Ascending aorta (tissue), 2 donors: ENCODE results near the gene LMBRD2. TPM values are rescaled to one million over a fixed set of nuclear protein-coding genes. Genes with fewer than 3 reads are reported as not detected.

ENCODE experiments used
- DNase-seq, 2 donors: peaks; one replicate each; pipeline ENCODE4 v3.0.0-alpha.2; 2019; ENCODE audit warnings: low spot score in 2 of 2
- H3K27ac ChIP-seq, 2 donors: fragments of 200-600 bp; sonication (generic); one replicate each; pipeline ENCODE4 v1.5.1; 2016 to 2017; ENCODE audit warnings: mild to moderate bottlenecking in 1 of 2
- H3K27me3 ChIP-seq: fragments of 200-600 bp; sonication (generic); one replicate; pipeline ENCODE4 v1.5.1; 2017
- H3K36me3 ChIP-seq, 2 donors: fragments of 200-600 bp; sonication (generic); one replicate each; pipeline ENCODE4 v1.5.1; 2016
- H3K4me1 ChIP-seq, 2 donors: fragments of 200-600 bp; sonication (generic); one replicate each; pipeline ENCODE4 v1.5.1; 2016 to 2017; ENCODE audit warnings: mild to moderate bottlenecking in 1 of 2
- H3K4me3 ChIP-seq, 2 donors: fragments of 200-600 bp; sonication (generic); one replicate each; pipeline ENCODE4 v1.5.1; 2016 to 2017; ENCODE audit warnings: mild to moderate bottlenecking in 1 of 2
- H3K9me3 ChIP-seq, 2 donors: fragments of 200-600 bp; sonication (generic); one replicate each; pipeline ENCODE4 v1.5.1; 2016
- intact Hi-C: fragments of 100-400 bp; cut with DNase I; formaldehyde crosslinking; loops from one replicate; pipeline ENCODE4 v1.15.1; 2023
- total RNA-seq: library from RNA; depleted of rRNA; stranded (reverse); fragments of >200 nt; gene quantifications from one replicate; pipeline ENCODE4 v1.1.0, GENCODE V29; 2016
- TF ChIP-seq, protein P1 (sequence below), 3 experiments: fragments of 200-600 bp in 2 of 3; fragments of 450-650 bp in 1 of 3; sonication (generic) in 2 of 3; IDR thresholded peaks; one replicate each; pipeline ENCODE4 v1.5.1; 2016 to 2019; ENCODE audit warnings: antibody characterized with exemption in 3 of 3, mild to moderate bottlenecking in 1 of 3, moderate library complexity in 1 of 3

LMBRD2 gene
- total RNA-seq, 1 donor from 2014 or later = 24.5 TPM

DNA sequence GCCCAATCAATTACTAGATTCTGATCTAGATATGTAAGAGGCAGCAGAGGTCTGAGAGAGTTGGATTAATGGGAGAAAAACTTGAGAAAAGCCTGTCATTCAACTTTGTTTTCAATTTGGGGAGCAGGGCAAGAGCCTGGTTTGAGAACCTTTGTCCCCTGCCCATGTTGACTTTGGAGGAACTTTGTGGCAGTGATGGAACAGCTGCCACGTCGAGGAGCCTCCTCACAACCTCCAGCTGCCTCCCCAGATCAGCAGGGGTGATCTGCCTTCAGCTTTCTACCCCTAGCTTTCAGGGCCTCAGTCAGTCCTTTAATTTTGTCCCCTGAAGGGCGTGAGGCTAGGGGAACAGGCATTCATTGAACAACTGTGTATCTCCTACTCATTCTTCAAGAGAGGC lies 8.9 kb upstream of the LMBRD2 start:
- Histone ChIP-seq H3K36me3 (peaks cover 15 to 43% of the 10 kb centered on the region in 2 donors), H3K9me3 (no peaks in the 10 kb centered on the region), H3K4me3 (no peak overlapping the region), H3K27me3 (no peaks in the 10 kb centered on the region), H3K27ac (no peak overlapping the region), H3K4me1 (no peaks in the 10 kb centered on the region)
- DNase-seq = no peak
- TF ChIP-seq, protein P1, sequence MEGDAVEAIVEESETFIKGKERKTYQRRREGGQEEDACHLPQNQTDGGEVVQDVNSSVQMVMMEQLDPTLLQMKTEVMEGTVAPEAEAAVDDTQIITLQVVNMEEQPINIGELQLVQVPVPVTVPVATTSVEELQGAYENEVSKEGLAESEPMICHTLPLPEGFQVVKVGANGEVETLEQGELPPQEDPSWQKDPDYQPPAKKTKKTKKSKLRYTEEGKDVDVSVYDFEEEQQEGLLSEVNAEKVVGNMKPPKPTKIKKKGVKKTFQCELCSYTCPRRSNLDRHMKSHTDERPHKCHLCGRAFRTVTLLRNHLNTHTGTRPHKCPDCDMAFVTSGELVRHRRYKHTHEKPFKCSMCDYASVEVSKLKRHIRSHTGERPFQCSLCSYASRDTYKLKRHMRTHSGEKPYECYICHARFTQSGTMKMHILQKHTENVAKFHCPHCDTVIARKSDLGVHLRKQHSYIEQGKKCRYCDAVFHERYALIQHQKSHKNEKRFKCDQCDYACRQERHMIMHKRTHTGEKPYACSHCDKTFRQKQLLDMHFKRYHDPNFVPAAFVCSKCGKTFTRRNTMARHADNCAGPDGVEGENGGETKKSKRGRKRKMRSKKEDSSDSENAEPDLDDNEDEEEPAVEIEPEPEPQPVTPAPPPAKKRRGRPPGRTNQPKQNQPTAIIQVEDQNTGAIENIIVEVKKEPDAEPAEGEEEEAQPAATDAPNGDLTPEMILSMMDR (IDR thresholded peaks at IDR 0.05) = no peak
- intact Hi-C loops = no loop called here

DNA sequence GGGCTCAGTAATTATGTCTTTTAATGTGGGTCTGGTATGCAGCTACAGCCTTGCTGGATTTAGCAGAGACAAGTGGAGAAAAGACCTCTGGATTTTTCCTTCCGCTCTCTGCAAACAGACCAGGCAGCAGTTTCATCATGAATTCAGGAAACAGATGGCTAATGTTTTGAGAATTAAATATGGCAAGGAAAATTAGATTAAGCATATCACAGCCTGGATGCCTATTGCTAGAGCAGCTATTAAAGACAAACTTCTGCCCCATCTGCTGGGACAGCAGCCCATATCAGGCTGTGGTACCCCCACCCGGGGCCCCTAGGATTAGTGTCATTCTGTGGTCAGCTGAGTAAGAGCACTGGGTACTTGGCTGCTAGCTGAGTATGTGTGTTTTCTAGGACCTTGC lies 6.5 kb upstream of the LMBRD2 start:
- Histone ChIP-seq H3K27ac (no peak overlapping the region), H3K36me3 (peaks cover 15 to 32% of the 10 kb centered on the region in 2 donors), H3K27me3 (no peaks in the 10 kb centered on the region), H3K9me3 (no peaks in the 10 kb centered on the region), H3K4me1 (no peaks in the 10 kb centered on the region), H3K4me3 (no peak overlapping the region)
- intact Hi-C loops = no loop called here
- DNase-seq = no peak
- TF ChIP-seq, protein P1 (IDR thresholded peaks at IDR 0.05) = no peak

DNA sequence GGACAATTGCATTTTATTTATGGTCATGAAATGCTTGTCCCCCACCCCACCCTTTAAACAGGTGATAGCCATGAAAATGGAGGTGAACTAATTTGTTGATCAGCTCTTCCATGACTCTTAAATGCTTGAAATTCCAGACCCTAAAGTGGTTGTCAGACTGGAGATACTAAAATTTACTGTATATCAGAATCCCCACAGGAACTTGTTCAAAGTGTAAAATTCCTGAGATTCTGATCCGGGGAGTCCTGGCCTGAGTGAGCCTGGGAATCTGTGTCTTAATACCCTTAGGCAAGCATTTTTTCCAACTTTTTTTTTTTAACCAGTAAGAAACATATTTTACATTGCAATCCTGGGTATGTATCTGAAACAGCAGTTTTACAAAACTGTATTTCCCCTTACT lies 4.9 kb upstream of the LMBRD2 start:
- TF ChIP-seq, protein P1 (IDR thresholded peaks at IDR 0.05) = no peak
- H3K27ac ChIP-seq = no peak overlapping the region
- peaks cover 9 to 18% of the 10 kb centered on the region in 2 donors for H3K36me3 ChIP-seq
- H3K27me3 ChIP-seq = no peaks in the 10 kb centered on the region
- no peak for DNase-seq
- no peaks in the 10 kb centered on the region for H3K4me1 ChIP-seq
- intact Hi-C loops = no loop called here
- H3K4me3 ChIP-seq = no peak overlapping the region
- no peaks in the 10 kb centered on the region for H3K9me3 ChIP-seq

DNA sequence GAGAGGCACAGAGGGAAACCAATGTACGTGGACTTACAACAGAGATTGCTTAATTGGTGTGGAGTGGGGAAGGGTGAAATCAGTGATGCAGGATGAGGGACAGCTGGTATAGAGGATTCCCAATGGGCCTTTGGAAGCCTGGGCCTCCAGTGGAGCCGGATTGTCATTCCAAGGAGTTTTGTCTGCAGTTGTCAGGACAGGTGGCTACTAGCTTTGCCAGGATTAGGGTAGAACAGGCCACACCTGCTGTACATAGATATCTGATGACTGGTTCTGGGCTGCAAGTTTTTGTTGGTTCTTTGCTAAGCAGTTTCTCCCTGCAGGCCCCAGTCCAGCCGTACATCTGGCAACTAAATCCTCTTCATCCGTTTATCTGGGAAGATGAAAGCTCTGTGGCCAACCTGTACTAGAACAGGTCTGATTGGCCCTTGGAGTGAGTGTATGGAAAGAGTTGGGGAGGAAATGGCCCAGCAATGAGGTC lies 4.5 kb upstream of the LMBRD2 start:
- Histone ChIP-seq H3K4me3 (no peak overlapping the region), H3K4me1 (no peaks in the 10 kb centered on the region), H3K9me3 (no peaks in the 10 kb centered on the region), H3K27me3 (no peaks in the 10 kb centered on the region), H3K27ac (no peak overlapping the region), H3K36me3 (peaks cover 9 to 14% of the 10 kb centered on the region in 2 donors)
- intact Hi-C loops = no loop called here
- TF ChIP-seq, protein P1 (IDR thresholded peaks at IDR 0.05) = no peak
- DNase-seq = no peak

DNA sequence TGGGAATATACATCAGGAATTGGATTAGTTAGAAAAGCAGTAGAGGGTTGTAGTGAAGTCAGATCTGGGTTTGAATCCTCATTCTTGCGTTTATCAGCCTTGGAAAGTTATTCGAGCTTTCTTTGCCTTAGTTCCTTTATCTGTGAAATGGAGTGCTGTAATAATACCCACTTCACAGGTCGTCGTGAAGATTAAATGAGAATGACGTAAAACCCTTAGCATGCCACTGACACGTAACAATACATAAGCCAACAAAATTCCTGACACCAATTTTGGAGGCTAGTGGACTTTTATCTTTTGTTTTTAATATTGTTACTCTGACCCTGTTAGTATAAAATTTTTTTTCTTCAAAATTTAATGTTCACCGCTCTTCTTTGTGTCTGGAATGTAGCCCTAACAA lies 3.6 kb upstream of the LMBRD2 start:
- Histone ChIP-seq H3K36me3 (peaks cover 9 to 14% of the 10 kb centered on the region in 2 donors), H3K4me3 (no peak overlapping the region), H3K27me3 (no peaks in the 10 kb centered on the region), H3K4me1 (peaks cover 0 to 1% of the 10 kb centered on the region in 2 donors), H3K27ac (no peak overlapping the region), H3K9me3 (no peaks in the 10 kb centered on the region)
- TF ChIP-seq, protein P1 (IDR thresholded peaks at IDR 0.05) = no peak
- no peak for DNase-seq
- intact Hi-C loops = no loop called here

DNA sequence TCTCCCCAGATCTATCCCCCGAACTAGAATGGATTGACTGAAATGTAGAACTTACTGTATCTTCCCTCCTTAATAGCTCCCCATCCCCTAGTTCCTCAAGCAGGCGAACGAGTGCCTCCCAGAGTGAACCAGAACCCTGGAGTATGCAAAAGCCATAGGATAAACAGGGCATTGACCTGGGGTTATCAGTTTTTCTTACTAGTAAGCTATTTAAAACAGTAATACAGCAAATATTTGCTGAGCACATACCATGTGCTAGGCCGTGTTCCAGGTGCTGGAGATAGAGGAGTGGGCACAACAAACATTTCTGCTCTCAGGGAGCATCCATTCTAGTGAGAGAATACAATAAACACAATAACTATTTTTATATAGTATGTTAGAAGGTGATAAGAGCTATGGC lies 2.0 kb upstream of the LMBRD2 start:
- H3K27ac ChIP-seq = no peak overlapping the region
- H3K9me3 ChIP-seq = no peaks in the 10 kb centered on the region
- H3K36me3 ChIP-seq = peaks cover 0 to 5% of the 10 kb centered on the region in 2 donors
- peaks cover 0 to 4% of the 10 kb centered on the region in 2 donors for H3K4me1 ChIP-seq
- TF ChIP-seq, protein P1 (IDR thresholded peaks at IDR 0.05) = no peak
- no peak for DNase-seq
- no peaks in the 10 kb centered on the region for H3K27me3 ChIP-seq
- no peak overlapping the region for H3K4me3 ChIP-seq
- intact Hi-C loops = loop anchor here (2.0 to 5.0 kb wide), 5 partner anchors 89 to 1221 kb away; partner anchors contain the start of genes NIPBL, NUP155 and RANBP3L
